IPS-18a (cell line): ENCODE results near the gene MVD.
"Not testable (repeated sequence)": the region's sequence is repeated elsewhere in the genome, so short reads cannot be mapped to it uniquely, and the experiment has no call there.

Source experiments
- H3K27ac ChIP-seq: one replicate; pipeline ENCODE4 v1.5.1; 2013; ENCODE audit warnings: low read length
- H3K27me3 ChIP-seq: one replicate; pipeline ENCODE4 v1.6.1; 2013; ENCODE audit warnings: mild to moderate bottlenecking, low read length; ENCODE audit not compliant: control insufficient read depth, insufficient read depth
- H3K36me3 ChIP-seq: one replicate; pipeline ENCODE4 v1.6.1; 2013; ENCODE audit warnings: low read depth, low read length; ENCODE audit not compliant: control insufficient read depth
- H3K4me1 ChIP-seq: one replicate; pipeline ENCODE4 v1.6.1; 2013; ENCODE audit warnings: low read depth, low read length; ENCODE audit not compliant: control insufficient read depth
- H3K4me3 ChIP-seq: one replicate; pipeline ENCODE4 v1.5.1; 2013; ENCODE audit warnings: low read length
- H3K9ac ChIP-seq: one replicate; pipeline ENCODE4 v1.6.1; 2013; ENCODE audit warnings: mild to moderate bottlenecking, low read length, moderate library complexity
- H3K9me3 ChIP-seq: one replicate; pipeline ENCODE4 v1.6.1; 2013; ENCODE audit warnings: low read depth, low read length; ENCODE audit not compliant: control insufficient read depth

Gene MVD

GRCh38 chr16:88613911-88614817 is 48.7 kb downstream of the MVD start:
- Histone ChIP-seq H3K27ac (no peak overlapping the region), H3K36me3 (peaks cover 12% of the 10 kb centered on the region), H3K9me3 (no peaks in the 10 kb centered on the region)

GRCh38 chr16:88613293-88613692 is 49.6 kb downstream of the MVD start:
- H3K36me3 ChIP-seq, result peaks cover 18% of the 10 kb centered on the region
- H3K27me3 ChIP-seq, result peaks cover 7% of the 10 kb centered on the region
- H3K9me3 ChIP-seq, result no peaks in the 10 kb centered on the region
- H3K4me3 ChIP-seq, result no peak overlapping the region
- H3K9ac ChIP-seq, result no peak overlapping the region
- H3K4me1 ChIP-seq, result peaks cover 3% of the 10 kb centered on the region
- H3K27ac ChIP-seq, result no peak overlapping the region

More at GRCh38 chr16:88613911-88614817, 48.7 kb downstream of the MVD start:
- no peak overlapping the region for H3K4me3 ChIP-seq
- peaks cover 3% of the 10 kb centered on the region for H3K4me1 ChIP-seq
- peaks cover 7% of the 10 kb centered on the region for H3K27me3 ChIP-seq
- H3K9ac ChIP-seq, result no peak overlapping the region

- Histone ChIP-seq H3K36me3 (peaks cover 14% of the 10 kb centered on the region), H3K4me3 (peak overlapping the region; percentile 14), H3K9ac (peak overlapping the region; percentile 14), H3K4me1 (peaks cover 3% of the 10 kb centered on the region), H3K27ac (no peak overlapping the region), H3K9me3 (no peaks in the 10 kb centered on the region), H3K27me3 (peaks cover 7% of the 10 kb centered on the region)
Measured at GRCh38 chr16:88610909-88611812, 51.7 kb downstream of the MVD start.

- H3K4me1 ChIP-seq, result peaks cover 3% of the 10 kb centered on the region
- H3K9me3 ChIP-seq, result no peaks in the 10 kb centered on the region
- H3K36me3 ChIP-seq, result peaks cover 22% of the 10 kb centered on the region
- H3K4me3 ChIP-seq, result no peak overlapping the region
- H3K9ac ChIP-seq, result no peak overlapping the region
- H3K27me3 ChIP-seq, result peaks cover 7% of the 10 kb centered on the region
- H3K27ac ChIP-seq, result no peak overlapping the region
Measured at GRCh38 chr16:88610080-88610479, 52.8 kb downstream of the MVD start.

- not testable (repeated sequence) for H3K27ac ChIP-seq, H3K4me1 ChIP-seq, H3K9me3 ChIP-seq, H3K4me3 ChIP-seq, H3K27me3 ChIP-seq, H3K9ac ChIP-seq
- peaks cover 25% of the 10 kb centered on the region for H3K36me3 ChIP-seq
Measured at GRCh38 chr16:88609426-88609825, 53.5 kb downstream of the MVD start.

GRCh38 chr16:88608076-88608475 is 54.8 kb downstream of the MVD start:
- no peak overlapping the region for H3K27ac ChIP-seq
- peaks cover 3% of the 10 kb centered on the region for H3K4me1 ChIP-seq
- peaks cover 7% of the 10 kb centered on the region for H3K27me3 ChIP-seq
- peaks cover 18% of the 10 kb centered on the region for H3K36me3 ChIP-seq
- no peak overlapping the region for H3K9ac ChIP-seq
- H3K4me3 ChIP-seq, result no peak overlapping the region
- H3K9me3 ChIP-seq, result no peaks in the 10 kb centered on the region

GRCh38 chr16:88606148-88606757 is 56.6 kb downstream of the MVD start:
- Histone ChIP-seq H3K9me3 (no peaks in the 10 kb centered on the region), H3K4me3 (no peak overlapping the region), H3K27ac (no peak overlapping the region), H3K4me1 (no peaks in the 10 kb centered on the region), H3K27me3 (peaks cover 7% of the 10 kb centered on the region), H3K36me3 (peaks cover 32% of the 10 kb centered on the region), H3K9ac (no peak overlapping the region)

- Histone ChIP-seq H3K27ac (no peak overlapping the region), H3K9me3 (no peaks in the 10 kb centered on the region), H3K9ac (no peak overlapping the region), H3K4me1 (no peaks in the 10 kb centered on the region), H3K27me3 (peaks cover under 1% of the 10 kb centered on the region), H3K36me3 (peaks cover 36% of the 10 kb centered on the region), H3K4me3 (no peak overlapping the region)
Measured at GRCh38 chr16:88605186-88606147, 57.4 kb downstream of the MVD start.

GRCh38 chr16:88602091-88602490 is 60.8 kb downstream of the MVD start:
- no peak overlapping the region for H3K9ac ChIP-seq
- no peak overlapping the region for H3K27ac ChIP-seq
- H3K27me3 ChIP-seq, result no peaks in the 10 kb centered on the region
- H3K4me1 ChIP-seq, result no peaks in the 10 kb centered on the region
- peaks cover 50% of the 10 kb centered on the region for H3K36me3 ChIP-seq
- H3K4me3 ChIP-seq, result no peak overlapping the region
- H3K9me3 ChIP-seq, result no peaks in the 10 kb centered on the region
